GM12878 (cell line): Measurements from ENCODE around the gene NUDT22. TPM values are rescaled to one million over a fixed set of nuclear protein-coding genes. Genes with fewer than 3 reads are reported as not detected.

Experiments
- BHLHE40 ChIP-seq, 2 experiments: fragments of 450-650 bp in 1 of 2; IDR thresholded peaks; 2 replicates each; pipeline ENCODE4 v1.6.1; 2011 to 2017; ENCODE audit warnings: low read depth in 2 of 2, borderline replicate concordance in 1 of 2, improper control_type of control experiment in 1 of 2, low read length in 1 of 2, mild to moderate bottlenecking in 1 of 2
- BRCA1 ChIP-seq: IDR thresholded peaks from 2 replicates; pipeline ENCODE4 v1.6.1; 2011; ENCODE audit warnings: low read depth, low read length, improper control_type of control experiment
- HDGF ChIP-seq: fragments of 450-650 bp; IDR thresholded peaks from 2 replicates; pipeline ENCODE4 v1.6.1; 2016; ENCODE audit warnings: antibody characterized with exemption
- IKZF1 ChIP-seq: fragments of 450-650 bp; conservative IDR thresholded peaks from 2 replicates; pipeline ENCODE4 v1.6.1; 2017; ENCODE audit warnings: antibody characterized with exemption, mild to moderate bottlenecking
- JUND ChIP-seq: IDR thresholded peaks from 2 replicates; pipeline ENCODE4 v1.6.1; 2012; ENCODE audit warnings: low read depth, mild to moderate bottlenecking, low read length, improper control_type of control experiment, moderate library complexity
- KLF5 ChIP-seq: fragments of 450-650 bp; IDR thresholded peaks from 2 replicates; pipeline ENCODE4 v1.6.1; 2014; ENCODE audit warnings: mild to moderate bottlenecking; ENCODE audit not compliant: partially characterized antibody
- MEF2B ChIP-seq: fragments of 450-650 bp; IDR thresholded peaks from 2 replicates; pipeline ENCODE4 v1.6.1; 2018; ENCODE audit warnings: mild to moderate bottlenecking, moderate library complexity; ENCODE audit not compliant: partially characterized antibody, poor library complexity, severe bottlenecking
- MTA2 ChIP-seq: fragments of 450-650 bp; IDR thresholded peaks from 2 replicates; pipeline ENCODE4 v1.6.1; 2016; ENCODE audit warnings: low read depth, mild to moderate bottlenecking, moderate library complexity
- MTA3 ChIP-seq: IDR thresholded peaks from 2 replicates; pipeline ENCODE4 v1.6.1; 2012; ENCODE audit warnings: low read length, inconsistent platforms, borderline replicate concordance
- NBN ChIP-seq: fragments of 450-650 bp; IDR thresholded peaks from 2 replicates; pipeline ENCODE4 v1.6.1; 2016
- NR2C2 ChIP-seq: IDR thresholded peaks from 2 replicates; pipeline ENCODE4 v1.6.1; 2011; ENCODE audit warnings: borderline replicate concordance, low read depth; ENCODE audit not compliant: control insufficient read depth, insufficient read length
- NRF1 ChIP-seq: conservative IDR thresholded peaks from 2 replicates; pipeline ENCODE4 v1.6.1; 2011; ENCODE audit warnings: mild to moderate bottlenecking, low read depth, low read length, improper control_type of control experiment
- PAX5 ChIP-seq: IDR thresholded peaks from 2 replicates; pipeline ENCODE4 v1.6.1; 2011; ENCODE audit warnings: low read depth, low read length, borderline replicate concordance
- POLR2AphosphoS2 ChIP-seq: IDR thresholded peaks from 2 replicates; pipeline ENCODE4 v1.6.1; 2011; ENCODE audit warnings: low read depth, mild to moderate bottlenecking, low read length, improper control_type of control experiment, moderate library complexity
- POLR2AphosphoS5 ChIP-seq: IDR thresholded peaks from 2 replicates; pipeline ENCODE4 v1.6.1; 2011; ENCODE audit warnings: mild to moderate bottlenecking, low read length, inconsistent platforms
- POU2F2 ChIP-seq: IDR thresholded peaks from 3 replicates; pipeline ENCODE4 v1.6.1; 2011; ENCODE audit warnings: low read depth, mild to moderate bottlenecking, low read length, borderline replicate concordance
- RUNX3 ChIP-seq: IDR thresholded peaks from 2 replicates; pipeline ENCODE4 v1.6.1; 2012; ENCODE audit warnings: low read length, inconsistent platforms
- SMAD5 ChIP-seq: IDR thresholded peaks from 2 replicates; pipeline ENCODE4 v1.6.1; 2016; ENCODE audit warnings: antibody characterized with exemption, low read depth
- SMARCA5 ChIP-seq: fragments of 450-650 bp; IDR thresholded peaks from 2 replicates; pipeline ENCODE4 v1.6.1; 2017; ENCODE audit warnings: mild to moderate bottlenecking
- SPI1 ChIP-seq: IDR thresholded peaks from 2 replicates; pipeline ENCODE4 v1.6.1; 2011; ENCODE audit warnings: low read depth, mild to moderate bottlenecking, low read length, moderate library complexity, borderline replicate concordance; ENCODE audit not compliant: insufficient read depth
- TCF3 ChIP-seq: IDR thresholded peaks from 2 replicates; pipeline ENCODE4 v1.6.1; 2012; ENCODE audit warnings: low read depth, mild to moderate bottlenecking, low read length, borderline replicate concordance; ENCODE audit not compliant: insufficient read depth
- ZNF217 ChIP-seq: fragments of 450-650 bp; IDR thresholded peaks from 2 replicates; pipeline ENCODE4 v1.6.1; 2017; ENCODE audit warnings: antibody characterized with exemption, mild to moderate bottlenecking
- ZSCAN29 ChIP-seq: fragments of 450-650 bp; IDR thresholded peaks from 2 replicates; pipeline ENCODE4 v1.6.1; 2017; ENCODE audit warnings: mild to moderate bottlenecking, moderate library complexity
- ZZZ3 ChIP-seq: IDR thresholded peaks from 2 replicates; pipeline ENCODE4 v1.6.1; 2011; ENCODE audit warnings: low read depth; ENCODE audit not compliant: control insufficient read depth, insufficient read length
- polyA plus RNA-seq, 11 experiments: library from polyadenylated mRNA; depleted of rRNA in 4 of 11; unstranded in 6 of 11; stranded (reverse) in 5 of 11; fragments of >200 nt; fragmentation: Nextera tagmentation in 4 of 11; fragmentation: Illumina TruSeq in 1 of 11; extraction: Ambion mirVana in 4 of 11; extraction: Trizol in 1 of 11; gene quantifications; 1 replicate in 1 of 11; 2 replicates in 10 of 11; pipeline versions ENCODE4 v1.2.1 to v1.2.3, GENCODE V29; 2011 to 2016; ENCODE audit warnings: inconsistent platforms in 2 of 11, missing spikeins in 2 of 11, low read depth in 1 of 11
- total RNA-seq, 4 experiments: library from RNA; depleted of rRNA in 3 of 4; stranded (reverse); fragments of >200 nt in 3 of 4; fragmentation: Illumina TruSeq in 1 of 4; extraction: Trizol in 1 of 4; gene quantifications; 2 replicates each; pipeline versions ENCODE4 v1.2.1 to v1.2.3, GENCODE V29; 2013 to 2021

NUDT22 gene
- total and polyA plus RNA-seq, 10 of the 15 experiments (the other 5 are each of a cell fraction or from before 2014, with no cell fraction given): 6.7 to 115 (median 64.7) TPM

GRCh38 chr11:64206457-64207255 lies 19.4 kb upstream of the NUDT22 start, which contains the start of gene FERMT3 (continued):
- TF ChIP-seq ZZZ3 (no peak), POU2F2 (0 out of 3 replicates have a peak, but pooled peaks have one; percentile 16), IKZF1 (peak; percentile 60), HDGF (peak; percentile 17; the same call in 1 of the 2 replicates), JUND (no peak), SMAD5 (peak; percentile 43; the same call in 1 of the 2 replicates), PAX5 (0 out of 2 replicates have a peak, but pooled peaks have one; percentile 13), SMARCA5 (0 out of 2 replicates have a peak, but pooled peaks have one; percentile 29), NBN (peak; percentile 58; the same call in 1 of the 2 replicates), KLF5 (peak; percentile 61), BRCA1 (no peak), ZNF217 (peak; percentile 43; the same call in 1 of the 2 replicates), POLR2AphosphoS5 (peak; percentile 49), MTA2 (0 out of 2 replicates have a peak, but pooled peaks have one; percentile 11), ZSCAN29 (no peak), MEF2B (peak; percentile 84), RUNX3 (peak; percentile 26; the same call in 1 of the 2 replicates), TCF3 (peak; percentile 3; the same call in 1 of the 2 replicates), NR2C2 (no peak), POLR2AphosphoS2 (peak; percentile 78; the same call in 1 of the 2 replicates), NRF1 (no peak), BHLHE40 (IDR thresholded peaks at IDR 0.05; ENCODE audit: borderline replicate concordance in 1 of 2, low read depth in 2 of 2, low read length in 1 of 2) (peak; percentile 72 to 86; a peak in 3 of 4 replicates), SPI1 (peak; percentile 56; the same call in 1 of the 2 replicates), MTA3 (0 out of 2 replicates have a peak, but pooled peaks have one; percentile 68)
